Karpas-422 (cell line): Measurements from ENCODE around the gene MAP4K1. TPM values are rescaled to one million over a fixed set of nuclear protein-coding genes. Genes with fewer than 3 reads are reported as not detected.

Experiments used
- DNase-seq: peaks from one replicate; pipeline ENCODE4 v3.0.0-alpha.2; 2015
- H2AFZ ChIP-seq: fragments of 200-600 bp; sonication (generic); 2 replicates; pipeline ENCODE4 v1.6.1; 2014; ENCODE audit warnings: antibody characterized with exemption, low read length, mixed read lengths
- H3K27ac ChIP-seq: fragments of 200-600 bp; sonication (generic); 2 replicates; pipeline ENCODE4 v1.5.1; 2014; ENCODE audit warnings: mild to moderate bottlenecking, low read length, moderate library complexity
- H3K27me3 ChIP-seq: fragments of 200-600 bp; sonication (generic); 2 replicates; pipeline ENCODE4 v1.6.1; 2014; ENCODE audit warnings: low read length, mixed read lengths
- H3K36me3 ChIP-seq: fragments of 200-600 bp; sonication (generic); 2 replicates; pipeline ENCODE4 v1.6.1; 2014; ENCODE audit warnings: low read length, mixed read lengths; ENCODE audit not compliant: insufficient read depth
- H3K4me1 ChIP-seq: fragments of 200-600 bp; sonication (generic); 2 replicates; pipeline ENCODE4 v1.6.1; 2014; ENCODE audit warnings: mild to moderate bottlenecking, low read length, mixed read lengths
- H3K4me2 ChIP-seq: fragments of 200-600 bp; sonication (generic); 2 replicates; pipeline ENCODE4 v1.6.1; 2014; ENCODE audit warnings: low read length, low read depth, mild to moderate bottlenecking; ENCODE audit not compliant: poor library complexity, severe bottlenecking
- H3K4me3 ChIP-seq: fragments of 200-600 bp; sonication (generic); 2 replicates; pipeline ENCODE4 v1.5.1; 2014; ENCODE audit warnings: mild to moderate bottlenecking, antibody characterized with exemption, low read length, mixed read lengths
- H3K79me2 ChIP-seq: fragments of 200-600 bp; sonication (generic); 2 replicates; pipeline ENCODE4 v1.6.1; 2014; ENCODE audit warnings: mild to moderate bottlenecking, low read length, mixed read lengths
- H3K9ac ChIP-seq: fragments of 200-600 bp; sonication (generic); 2 replicates; pipeline ENCODE4 v1.6.0; 2014; ENCODE audit warnings: low read length
- H3K9me2 ChIP-seq: fragments of 200-600 bp; sonication (generic), shearing (Covaris generic); replicated peaks from 2 replicates; pipeline ENCODE4 v1.6.0; 2014; ENCODE audit warnings: mild to moderate bottlenecking, low read length, moderate library complexity; ENCODE audit not compliant: insufficient read depth
- H3K9me3 ChIP-seq: fragments of 300-700, 200-600 bp; sonication (generic); 2 replicates; pipeline ENCODE4 v1.6.1; 2014; ENCODE audit warnings: low read length, mixed read lengths
- H4K20me1 ChIP-seq: fragments of 200-600 bp; sonication (generic); 2 replicates; pipeline ENCODE4 v1.6.1; 2014; ENCODE audit warnings: mild to moderate bottlenecking, antibody characterized with exemption, low read length, low read depth; ENCODE audit not compliant: insufficient read depth
- total RNA-seq: library from RNA; depleted of rRNA; stranded (reverse); fragments of >200 nt; shearing (Covaris generic); gene quantifications from 2 replicates; pipeline ENCODE4 v1.2.3, GENCODE V29; 2014; ENCODE audit warnings: low replicate concordance

MAP4K1 gene
- total RNA-seq, 1 experiment from 2014 or later: 262 TPM

DNA sequence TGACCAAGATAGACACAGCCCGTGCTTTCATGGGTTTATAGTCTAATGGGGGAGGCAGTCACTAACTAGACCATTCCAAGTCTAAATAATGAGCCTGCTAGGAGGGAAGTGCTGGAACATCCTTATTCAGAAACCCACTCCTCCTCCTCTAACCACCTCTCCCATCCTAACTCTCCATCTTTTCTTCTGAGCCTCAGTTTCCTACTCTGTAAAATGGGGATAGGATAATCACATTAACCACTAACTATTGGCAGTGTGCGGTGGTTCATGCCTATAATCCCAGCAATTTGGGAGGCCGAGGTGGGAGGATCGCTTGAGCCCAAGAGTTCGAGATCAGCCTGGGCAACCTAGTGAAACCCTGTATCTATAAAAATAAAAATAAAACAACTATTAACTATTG is 68.7 kb downstream of the MAP4K1 start:
- Histone ChIP-seq H3K9ac (no peak overlapping the region), H3K36me3 (no peaks in the 10 kb centered on the region), H2AFZ (no peak overlapping the region), H3K9me3 (no peaks in the 10 kb centered on the region), H3K4me1 (peaks cover 27% of the 10 kb centered on the region), H3K27me3 (no peaks in the 10 kb centered on the region), H3K4me2 (no peak overlapping the region), H3K4me3 (no peak overlapping the region), H4K20me1 (no peaks in the 10 kb centered on the region), H3K9me2 (no peaks in the 10 kb centered on the region), H3K79me2 (no peaks in the 10 kb centered on the region), H3K27ac (no peak overlapping the region)
- DNase-seq: no peak

DNA sequence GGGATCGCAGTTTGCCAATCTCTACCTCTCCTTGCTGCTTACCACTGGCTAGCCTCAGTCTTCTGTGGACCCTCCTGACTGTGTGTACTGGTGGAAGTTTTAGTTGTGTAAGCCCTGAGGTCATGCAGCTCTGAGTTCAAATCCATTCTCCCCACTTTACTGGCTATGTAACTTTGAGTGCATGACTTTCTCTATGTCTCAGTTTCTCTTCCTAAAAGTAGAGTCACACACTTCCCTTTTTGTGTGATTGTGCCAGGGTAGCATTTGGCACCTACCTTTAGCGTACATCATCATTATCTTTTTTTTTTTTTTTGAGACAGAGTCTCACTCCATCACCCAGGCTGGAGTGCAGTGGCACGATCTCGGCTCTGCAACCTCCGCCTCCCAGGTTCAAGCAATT is 70.3 kb downstream of the MAP4K1 start:
- H4K20me1 ChIP-seq: no peaks in the 10 kb centered on the region
- no peaks in the 10 kb centered on the region for H3K79me2 ChIP-seq
- no peak overlapping the region for H2AFZ ChIP-seq
- no peaks in the 10 kb centered on the region for H3K9me3 ChIP-seq
- H3K36me3 ChIP-seq: no peaks in the 10 kb centered on the region
- DNase-seq: peak; percentile 76
- peaks cover 29% of the 10 kb centered on the region for H3K4me1 ChIP-seq
- no peak overlapping the region for H3K4me3 ChIP-seq
- no peak overlapping the region for H3K9ac ChIP-seq
- no peaks in the 10 kb centered on the region for H3K9me2 ChIP-seq
- peak overlapping the region; percentile 11; the same call in 1 of the 2 replicates for H3K27ac ChIP-seq
- peak overlapping the region; percentile 32 for H3K4me2 ChIP-seq
- H3K27me3 ChIP-seq: no peaks in the 10 kb centered on the region

DNA sequence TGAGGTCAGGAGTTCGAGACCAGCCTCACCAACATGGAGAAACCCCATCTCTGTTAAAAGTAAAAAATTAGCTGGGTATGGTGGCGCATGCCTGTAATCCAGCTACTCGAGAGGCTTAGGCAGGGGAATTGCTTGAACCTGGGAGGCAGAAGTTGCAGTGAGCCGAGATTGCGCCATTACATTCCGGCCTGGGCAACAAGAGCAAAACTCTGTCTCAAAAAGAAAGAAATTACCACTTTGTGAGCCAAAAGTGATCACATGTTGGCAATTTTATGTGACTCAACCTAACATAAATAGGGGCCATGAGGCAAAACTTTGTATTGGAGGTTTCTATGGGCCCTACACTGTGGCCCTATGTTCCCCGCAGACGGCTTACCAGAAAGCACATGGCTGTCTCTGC is 72.2 kb downstream of the MAP4K1 start:
- DNase-seq: no peak
- H3K4me1 ChIP-seq: peaks cover 25% of the 10 kb centered on the region
- no peak overlapping the region for H3K4me2 ChIP-seq
- H3K9me2 ChIP-seq: no peaks in the 10 kb centered on the region
- H4K20me1 ChIP-seq: no peaks in the 10 kb centered on the region
- H3K79me2 ChIP-seq: no peaks in the 10 kb centered on the region
- no peak overlapping the region for H3K4me3 ChIP-seq
- H2AFZ ChIP-seq: no peak overlapping the region
- peak overlapping the region; percentile 43; the same call in 1 of the 2 replicates for H3K9ac ChIP-seq
- H3K9me3 ChIP-seq: no peaks in the 10 kb centered on the region
- H3K27ac ChIP-seq: no peak overlapping the region
- H3K36me3 ChIP-seq: no peaks in the 10 kb centered on the region
- H3K27me3 ChIP-seq: no peaks in the 10 kb centered on the region

DNA sequence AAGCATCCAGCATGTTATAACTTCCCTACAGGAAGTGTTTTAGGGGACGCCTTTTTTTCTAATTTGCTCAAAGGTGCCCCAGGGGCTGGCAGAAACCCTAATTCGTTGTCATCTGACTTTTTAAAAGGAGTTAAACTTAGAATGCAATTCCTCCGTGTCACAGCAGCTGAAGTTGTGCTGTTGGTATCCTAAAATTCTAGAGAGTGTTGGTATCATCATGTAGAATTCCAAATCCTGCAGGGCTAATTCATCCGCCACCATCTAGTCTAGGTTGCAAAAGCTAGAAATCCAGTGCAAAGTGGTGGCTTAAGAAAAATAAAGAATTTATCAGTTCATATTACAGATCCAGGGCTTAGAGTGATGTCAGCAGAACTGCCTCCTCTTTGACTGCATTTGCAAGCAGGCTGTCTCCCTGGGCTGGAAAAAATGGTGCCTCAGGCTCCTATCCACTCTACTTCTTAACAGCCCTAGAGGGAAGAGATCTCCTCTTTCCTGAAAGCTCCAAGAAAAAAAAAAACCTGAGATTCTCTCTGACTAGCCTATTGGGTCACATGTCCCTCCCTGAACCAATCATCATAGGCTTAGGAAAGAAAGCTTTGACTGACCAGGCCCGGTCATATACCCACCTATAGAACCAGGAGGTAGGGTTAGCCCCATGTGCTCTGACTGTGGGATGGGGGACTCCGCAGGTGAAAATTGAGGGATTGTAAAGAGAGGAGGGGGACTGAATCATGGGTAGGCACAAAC is 73.0 kb downstream of the MAP4K1 start:
- no peaks in the 10 kb centered on the region for H3K27me3 ChIP-seq
- H3K4me3 ChIP-seq: peak overlapping the region; percentile 40; the same call in 1 of the 2 replicates
- H3K9ac ChIP-seq: peak overlapping the region; percentile 43
- peak overlapping the region; percentile 90 for H2AFZ ChIP-seq
- H3K9me2 ChIP-seq: no peaks in the 10 kb centered on the region
- peaks cover 25% of the 10 kb centered on the region for H3K4me1 ChIP-seq
- peak overlapping the region; percentile 67 for H3K4me2 ChIP-seq
- H3K27ac ChIP-seq: peak overlapping the region; percentile 85
- H3K9me3 ChIP-seq: no peaks in the 10 kb centered on the region
- no peaks in the 10 kb centered on the region for H3K36me3 ChIP-seq
- DNase-seq: peak; percentile 95
- no peaks in the 10 kb centered on the region for H3K79me2 ChIP-seq
- H4K20me1 ChIP-seq: no peaks in the 10 kb centered on the region

DNA sequence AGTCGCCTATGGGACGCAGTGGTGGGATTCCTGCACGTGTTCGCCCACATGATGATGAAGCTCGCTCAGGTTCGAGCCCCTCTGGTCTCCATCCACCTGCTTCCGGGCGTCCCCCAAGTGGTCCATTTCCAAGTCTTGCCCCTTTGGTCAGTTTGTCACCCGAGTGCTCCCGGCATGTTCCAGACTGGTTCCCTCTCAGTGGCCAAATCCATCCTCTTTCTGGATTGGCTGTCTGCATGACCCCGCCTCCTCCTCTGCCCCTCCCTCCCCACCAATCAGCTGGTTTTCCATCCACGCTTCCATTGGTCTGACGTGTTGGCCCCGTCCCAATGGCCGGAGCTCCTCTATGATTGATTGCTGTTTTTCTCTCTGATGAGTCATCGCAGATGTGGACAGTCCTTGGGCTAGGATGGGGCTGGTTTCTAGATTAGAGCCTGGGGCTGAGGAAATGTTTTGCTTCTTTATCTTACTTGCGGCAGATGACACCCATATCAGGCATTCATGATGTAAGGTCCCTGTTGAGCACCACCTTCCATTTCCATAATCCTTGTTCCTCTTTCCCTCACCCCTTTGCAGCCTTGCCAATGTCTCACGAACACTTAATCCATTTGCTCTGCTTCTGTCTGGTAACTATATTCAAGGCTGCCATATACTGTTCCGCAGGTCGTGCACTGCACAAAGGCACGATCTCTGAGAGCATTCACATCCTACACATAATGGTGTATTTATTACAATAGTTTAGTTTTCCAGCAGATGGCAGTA is 73.8 kb downstream of the MAP4K1 start:
- Histone ChIP-seq H3K9ac (no peak overlapping the region), H3K27me3 (no peaks in the 10 kb centered on the region), H2AFZ (no peak overlapping the region), H3K9me3 (no peaks in the 10 kb centered on the region), H3K4me1 (peaks cover 25% of the 10 kb centered on the region), H3K79me2 (no peaks in the 10 kb centered on the region), H3K9me2 (no peaks in the 10 kb centered on the region), H3K27ac (peak overlapping the region; percentile 85), H3K36me3 (no peaks in the 10 kb centered on the region), H4K20me1 (no peaks in the 10 kb centered on the region), H3K4me3 (no peak overlapping the region; the same call in 1 of the 2 replicates), H3K4me2 (peak overlapping the region; percentile 67)
- peak; percentile 73 for DNase-seq

DNA sequence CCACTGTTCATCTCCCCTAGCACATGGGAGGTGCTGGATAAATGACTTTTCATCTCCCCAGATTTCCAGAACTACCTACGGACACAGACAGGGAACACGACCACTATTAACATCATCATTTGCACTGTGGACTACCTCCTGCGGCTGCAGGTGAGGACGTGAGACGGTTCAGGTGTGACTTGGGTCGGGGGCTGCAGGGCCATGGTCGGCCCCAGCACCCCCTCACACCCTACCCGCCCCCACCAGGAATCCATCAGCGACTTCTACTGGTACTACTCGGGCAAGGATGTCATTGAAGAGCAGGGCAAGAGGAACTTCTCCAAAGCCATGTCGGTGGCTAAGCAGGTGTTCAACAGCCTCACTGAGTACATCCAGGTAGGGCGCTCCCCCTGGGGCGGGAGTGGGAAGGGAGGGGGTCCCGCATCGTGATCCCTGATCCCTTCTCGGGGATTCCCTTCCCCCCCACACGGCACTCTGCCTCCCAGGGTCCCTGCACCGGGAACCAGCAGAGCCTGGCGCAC is 74.4 kb downstream of the MAP4K1 start:
- Histone ChIP-seq H3K9me3 (no peaks in the 10 kb centered on the region), H3K36me3 (no peaks in the 10 kb centered on the region), H3K9me2 (no peaks in the 10 kb centered on the region), H3K27me3 (no peaks in the 10 kb centered on the region), H3K79me2 (no peaks in the 10 kb centered on the region), H3K4me1 (peaks cover 28% of the 10 kb centered on the region), H3K4me3 (no peak overlapping the region), H3K27ac (no peak overlapping the region), H2AFZ (no peak overlapping the region), H3K9ac (no peak overlapping the region), H3K4me2 (no peak overlapping the region), H4K20me1 (no peaks in the 10 kb centered on the region)
- DNase-seq: no peak

DNA sequence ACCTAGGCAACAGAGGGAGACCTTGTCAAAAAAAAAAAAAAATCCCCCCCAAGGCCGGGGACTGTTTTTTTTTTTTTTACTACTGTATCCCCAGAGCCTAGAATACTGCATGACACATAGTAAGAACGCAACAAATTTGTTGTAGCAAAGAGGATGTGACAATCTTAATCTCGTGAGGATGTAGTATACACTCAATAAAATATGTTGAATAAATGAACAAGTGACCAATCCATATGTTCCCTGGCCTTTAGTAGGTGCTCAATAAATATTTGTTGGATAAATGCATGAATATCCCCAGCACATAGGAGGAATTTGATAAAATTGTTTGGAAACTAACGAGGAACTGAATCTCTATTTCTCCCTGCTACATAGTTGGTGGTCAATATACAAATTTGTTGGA is 75.7 kb downstream of the MAP4K1 start:
- Histone ChIP-seq H3K4me3 (no peak overlapping the region), H3K27me3 (no peaks in the 10 kb centered on the region), H3K9me2 (no peaks in the 10 kb centered on the region), H3K9ac (no peak overlapping the region), H3K4me2 (no peak overlapping the region), H3K27ac (no peak overlapping the region), H3K4me1 (peaks cover 18% of the 10 kb centered on the region), H2AFZ (no peak overlapping the region), H3K9me3 (no peaks in the 10 kb centered on the region), H3K79me2 (no peaks in the 10 kb centered on the region), H4K20me1 (no peaks in the 10 kb centered on the region), H3K36me3 (no peaks in the 10 kb centered on the region)
- no peak for DNase-seq

DNA sequence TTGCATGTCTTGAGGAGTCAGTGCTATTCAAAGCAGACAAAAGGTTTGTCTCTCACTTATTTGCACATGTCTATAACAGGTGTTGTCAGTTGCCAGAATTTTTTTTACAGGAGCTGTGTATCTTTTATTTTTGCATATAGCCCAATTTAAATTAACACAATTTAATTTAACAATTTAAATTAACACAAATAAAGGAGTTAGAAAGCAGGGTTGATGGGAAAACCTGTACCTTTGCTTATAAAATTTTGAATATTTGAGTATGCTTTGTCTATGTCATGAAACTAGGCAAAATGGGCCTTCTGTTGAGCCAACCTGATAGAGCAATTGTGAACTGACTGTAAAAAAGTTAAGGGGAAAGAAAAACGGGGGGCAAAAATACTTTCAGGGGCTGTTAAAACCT is 78.0 kb downstream of the MAP4K1 start:
- Histone ChIP-seq H3K27ac (no peak overlapping the region), H4K20me1 (no peaks in the 10 kb centered on the region), H3K27me3 (no peaks in the 10 kb centered on the region), H3K9me2 (no peaks in the 10 kb centered on the region), H3K4me3 (no peak overlapping the region), H3K4me2 (no peak overlapping the region), H2AFZ (no peak overlapping the region), H3K9ac (no peak overlapping the region), H3K4me1 (peaks cover 12% of the 10 kb centered on the region), H3K79me2 (no peaks in the 10 kb centered on the region), H3K36me3 (no peaks in the 10 kb centered on the region), H3K9me3 (no peaks in the 10 kb centered on the region)
- DNase-seq: no peak
